Calu3 (cell line): ENCODE measurements around the gene EXD1. TPM values are rescaled to one million over a fixed set of nuclear protein-coding genes. Genes with fewer than 3 reads are reported as not detected.
"Not testable (repeated sequence)": the region's sequence is repeated elsewhere in the genome, so short reads cannot be mapped to it uniquely, and the experiment has no call there.

ENCODE experiments used
- BruUV-seq: library from RNA; stranded (reverse); fragments of 400-500 nt; replicated peaks from 2 replicates; lab custom pipeline; 2021; lab: Mats Ljungman, UMichigan
- CTCF ChIA-PET: fragments of 300-600 bp; sonication (Branson Sonifier 250); formaldehyde crosslinking; loops from one replicate; lab custom pipeline; 2022; ENCODE audit warnings: antibody characterized with exemption; lab: Charles Lee
- DNase-seq: peaks from one replicate; pipeline ENCODE4 v3.0.0; 2022
- H3K27ac Mint-ChIP-seq: one replicate; pipeline ENCODE4 v1.8.0; 2022; ENCODE audit warnings: mixed read lengths; ENCODE audit not compliant: unreplicated experiment
- H3K27me3 Mint-ChIP-seq: one replicate; pipeline ENCODE4 v1.8.0; 2022; ENCODE audit warnings: mixed read lengths; ENCODE audit not compliant: unreplicated experiment
- H3K36me3 Mint-ChIP-seq: one replicate; pipeline ENCODE4 v1.8.0; 2022; ENCODE audit warnings: mild to moderate bottlenecking, moderate library complexity, mixed read lengths; ENCODE audit not compliant: insufficient read depth, unreplicated experiment
- H3K4me1 Mint-ChIP-seq: one replicate; pipeline ENCODE4 v1.8.0; 2022; ENCODE audit warnings: mild to moderate bottlenecking, low read depth, mixed read lengths; ENCODE audit not compliant: unreplicated experiment
- H3K4me3 Mint-ChIP-seq: one replicate; pipeline ENCODE4 v1.8.0; 2022; ENCODE audit warnings: mild to moderate bottlenecking, low read depth, moderate library complexity, mixed read lengths; ENCODE audit not compliant: unreplicated experiment
- H3K9me3 Mint-ChIP-seq: one replicate; pipeline ENCODE4 v1.8.0; 2022; ENCODE audit warnings: low read depth, mixed read lengths; ENCODE audit not compliant: unreplicated experiment
- intact Hi-C: fragments of 100-400 bp; cut with micrococcal nuclease; formaldehyde crosslinking; loops from one replicate; pipeline ENCODE4 v1.10.0; 2022; ENCODE audit not compliant: unreplicated experiment
- total RNA-seq: library from RNA; stranded (reverse); gene quantifications from 2 replicates; pipeline ENCODE4 v1.2.3, GENCODE V29; 2022
- TF ChIP-seq, protein P1 (sequence below): fragments of 200-600 bp; IDR thresholded peaks from one replicate; pipeline ENCODE4 v1.8.0; 2022; ENCODE audit warnings: antibody characterized with exemption; ENCODE audit not compliant: unreplicated experiment

EXD1 gene
- total RNA-seq, 1 experiment from 2014 or later = not detected

DNA sequence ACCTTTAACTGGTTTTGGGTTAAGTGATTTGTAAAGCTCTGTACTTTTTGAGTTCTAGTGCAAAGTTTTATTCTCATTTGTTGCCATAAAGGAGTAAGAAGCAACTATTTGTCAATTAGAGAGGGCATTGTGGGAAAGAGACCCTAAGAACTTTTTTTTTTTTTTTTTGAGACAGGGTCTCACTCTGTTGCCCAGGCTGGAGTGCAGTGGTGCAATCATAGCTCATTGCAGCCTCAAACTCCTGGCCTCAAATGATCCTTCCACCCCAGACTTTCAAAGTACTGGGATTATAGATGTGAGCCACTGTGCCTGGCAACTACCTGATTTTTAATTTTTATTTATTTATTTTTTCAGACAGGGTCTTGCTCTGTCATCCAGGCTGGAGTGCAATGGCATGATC, 5.4 kb upstream of the EXD1 start:
- CTCF ChIA-PET = interaction anchor here (0.6 kb wide), 1 partner anchor 101 kb away, joined by 5 read pairs; no protein-coding TSS in a partner anchor

DNA sequence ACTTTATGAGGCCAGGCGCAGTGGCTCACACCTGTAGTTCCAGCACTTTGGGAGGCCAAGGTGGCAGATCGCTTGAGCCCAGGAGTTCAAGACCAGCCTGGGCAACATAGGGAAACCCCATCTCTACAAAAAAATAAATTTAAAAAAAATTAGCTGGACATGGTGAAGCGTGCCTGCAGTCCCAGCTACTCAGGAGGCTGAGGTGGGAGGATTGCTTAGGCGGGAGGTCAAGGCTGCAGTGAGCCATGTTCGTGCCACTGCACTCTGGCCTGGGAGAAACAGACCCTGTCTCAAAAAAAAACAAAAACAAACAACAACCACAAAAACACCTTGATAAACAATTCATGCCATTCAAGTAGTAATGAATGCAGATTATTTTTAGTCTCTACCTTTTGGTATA, 4.7 kb upstream of the EXD1 start:
- H3K9me3 Mint-ChIP-seq, H3K27me3 Mint-ChIP-seq, DNase-seq, BruUV-seq, CTCF ChIA-PET, H3K4me1 Mint-ChIP-seq, H3K27ac Mint-ChIP-seq, H3K4me3 Mint-ChIP-seq, intact Hi-C loops: not testable (repeated sequence)
- peaks cover 20% of the 10 kb centered on the region for H3K36me3 Mint-ChIP-seq

More for the DNA sequence above, 5.4 kb upstream of the EXD1 start:
- intact Hi-C loops = no loop called here
- no TSS peak for BruUV-seq
- Mint-ChIP-seq H3K27me3 (no peaks in the 10 kb centered on the region), H3K27ac (no peak overlapping the region), H3K4me1 (peaks cover 10% of the 10 kb centered on the region), H3K9me3 (no peaks in the 10 kb centered on the region), H3K36me3 (peaks cover 13% of the 10 kb centered on the region), H3K4me3 (no peak overlapping the region)
- TF ChIP-seq, protein P1, sequence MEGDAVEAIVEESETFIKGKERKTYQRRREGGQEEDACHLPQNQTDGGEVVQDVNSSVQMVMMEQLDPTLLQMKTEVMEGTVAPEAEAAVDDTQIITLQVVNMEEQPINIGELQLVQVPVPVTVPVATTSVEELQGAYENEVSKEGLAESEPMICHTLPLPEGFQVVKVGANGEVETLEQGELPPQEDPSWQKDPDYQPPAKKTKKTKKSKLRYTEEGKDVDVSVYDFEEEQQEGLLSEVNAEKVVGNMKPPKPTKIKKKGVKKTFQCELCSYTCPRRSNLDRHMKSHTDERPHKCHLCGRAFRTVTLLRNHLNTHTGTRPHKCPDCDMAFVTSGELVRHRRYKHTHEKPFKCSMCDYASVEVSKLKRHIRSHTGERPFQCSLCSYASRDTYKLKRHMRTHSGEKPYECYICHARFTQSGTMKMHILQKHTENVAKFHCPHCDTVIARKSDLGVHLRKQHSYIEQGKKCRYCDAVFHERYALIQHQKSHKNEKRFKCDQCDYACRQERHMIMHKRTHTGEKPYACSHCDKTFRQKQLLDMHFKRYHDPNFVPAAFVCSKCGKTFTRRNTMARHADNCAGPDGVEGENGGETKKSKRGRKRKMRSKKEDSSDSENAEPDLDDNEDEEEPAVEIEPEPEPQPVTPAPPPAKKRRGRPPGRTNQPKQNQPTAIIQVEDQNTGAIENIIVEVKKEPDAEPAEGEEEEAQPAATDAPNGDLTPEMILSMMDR = no peak
- no peak for DNase-seq

DNA sequence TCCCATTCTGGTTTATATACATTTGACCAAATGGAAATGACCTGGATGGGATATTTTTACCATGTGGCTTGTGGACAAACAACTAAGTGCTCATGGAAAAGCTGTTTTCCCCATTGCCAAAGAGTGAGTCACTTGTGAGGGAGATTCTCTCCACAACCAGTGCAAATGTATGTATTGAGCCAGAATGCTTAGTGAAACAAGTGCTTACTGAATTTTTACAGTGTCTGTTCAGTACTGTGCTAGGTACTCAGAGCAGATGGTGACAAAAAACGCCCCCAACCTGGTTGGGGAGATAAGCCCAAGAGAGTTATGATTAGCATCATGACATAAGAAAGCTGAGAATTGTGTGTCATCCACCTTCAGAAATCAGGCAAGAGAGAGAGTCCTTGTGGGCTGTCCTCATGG, 2.8 kb upstream of the EXD1 start:
- Mint-ChIP-seq H3K4me3 (peak overlapping the region; percentile 70), H3K27ac (no peak overlapping the region), H3K36me3 (peaks cover 22% of the 10 kb centered on the region), H3K27me3 (no peaks in the 10 kb centered on the region), H3K4me1 (peaks cover 10% of the 10 kb centered on the region), H3K9me3 (no peaks in the 10 kb centered on the region)
- intact Hi-C loops = no loop called here
- no TSS peak for BruUV-seq
- TF ChIP-seq, protein P1 = no peak
- no peak for DNase-seq
- CTCF ChIA-PET = interaction anchor here (0.7 to 1.2 kb wide), 3 partner anchors 13 to 17 kb away, joined by 3 to 9 read pairs (median 4); no protein-coding TSS in a partner anchor

DNA sequence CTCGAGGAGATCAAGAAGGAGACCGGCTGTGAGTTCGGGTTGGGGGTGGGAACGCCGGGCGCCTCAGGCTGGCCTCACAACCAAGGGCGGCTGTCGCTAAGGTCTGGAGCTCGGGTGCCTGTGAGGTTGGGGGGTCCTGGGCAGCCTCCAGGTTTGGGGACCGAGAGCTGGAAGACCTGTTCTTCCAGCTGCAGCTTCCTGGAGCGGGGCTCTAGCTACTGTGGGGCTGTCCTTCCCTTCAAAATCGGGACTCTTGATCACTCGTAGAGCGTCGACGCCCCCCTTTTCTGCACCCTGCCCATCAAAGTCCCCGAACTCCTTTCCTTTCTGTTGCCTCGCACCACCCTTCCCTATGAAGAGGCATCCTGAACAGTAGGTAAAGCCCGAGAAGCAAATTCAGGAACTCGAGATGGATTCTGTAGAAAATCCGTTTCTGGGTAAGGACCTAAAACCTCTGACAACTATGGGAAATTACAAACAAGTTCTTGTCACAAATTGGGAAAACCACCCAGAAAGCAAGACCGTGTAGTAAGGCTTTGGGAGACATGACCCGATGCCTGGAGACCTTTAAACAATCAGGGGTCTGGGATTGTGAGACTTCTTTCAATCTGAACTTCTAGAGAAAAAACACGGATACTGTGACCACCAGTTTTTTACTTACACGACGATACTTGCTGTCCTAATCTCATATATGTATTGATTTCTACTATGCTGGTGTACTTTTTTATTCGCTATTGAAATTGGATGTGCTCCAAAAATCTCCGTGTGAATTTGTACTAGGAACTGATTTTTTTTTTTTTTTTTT, 1.1 kb upstream of the EXD1 start:
- peaks cover 22% of the 10 kb centered on the region for H3K36me3 Mint-ChIP-seq
- TF ChIP-seq, protein P1 = no peak
- H3K4me3 Mint-ChIP-seq = peak overlapping the region; percentile 70
- no peak for DNase-seq
- intact Hi-C loops = no loop called here
- peaks cover 10% of the 10 kb centered on the region for H3K4me1 Mint-ChIP-seq
- H3K9me3 Mint-ChIP-seq = no peaks in the 10 kb centered on the region
- TSS peak; percentile 32 for BruUV-seq
- peak overlapping the region; percentile 64 for H3K27ac Mint-ChIP-seq
- H3K27me3 Mint-ChIP-seq = no peaks in the 10 kb centered on the region
- CTCF ChIA-PET = interaction anchor here (1.9 kb wide), 1 partner anchor 10 kb away, joined by 5 read pairs; no protein-coding TSS in a partner anchor

DNA sequence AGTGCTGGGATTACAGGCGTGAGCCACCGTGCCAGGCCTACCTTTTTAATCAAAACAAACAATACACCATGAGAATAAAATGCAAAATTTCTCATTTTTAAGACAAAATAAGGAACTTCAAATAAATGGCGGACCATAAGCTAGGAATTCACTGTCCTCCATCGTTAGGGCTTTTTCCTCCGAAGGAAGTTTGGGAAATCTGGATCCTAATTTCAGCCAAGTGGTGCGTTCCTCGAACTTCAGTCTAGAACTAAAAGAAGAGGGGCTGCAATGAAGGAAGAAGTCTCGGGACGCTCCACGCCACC, 260 bp downstream of the EXD1 start:
- Mint-ChIP-seq H3K27me3 (no peaks in the 10 kb centered on the region), H3K4me3 (peak overlapping the region; percentile 70), H3K9me3 (no peaks in the 10 kb centered on the region), H3K27ac (no peak overlapping the region), H3K36me3 (peaks cover 22% of the 10 kb centered on the region), H3K4me1 (peaks cover 10% of the 10 kb centered on the region)
- intact Hi-C loops = no loop called here
- no peak for DNase-seq
- TF ChIP-seq, protein P1 = no peak
- CTCF ChIA-PET = interaction anchor here (1.9 kb wide), 1 partner anchor 11 kb away, joined by 5 read pairs; no protein-coding TSS in a partner anchor
- BruUV-seq = no TSS peak
